Suprapubic skin (tissue), 4 donors: Measurements from ENCODE around the gene GPRC6A. TPM values are rescaled to one million over a fixed set of nuclear protein-coding genes. Genes with fewer than 3 reads are reported as not detected.

ENCODE experiments used
- DNase-seq, 2 donors: peaks; one replicate each; pipeline ENCODE4 v3.0.0-alpha.2; 2019; ENCODE audit warnings: low spot score in 2 of 2
- H3K27ac ChIP-seq: fragments of 200-600 bp; sonication (generic); one replicate; pipeline ENCODE4 v1.5.1; 2019
- H3K27me3 ChIP-seq: fragments of 200-600 bp; sonication (generic); one replicate; pipeline ENCODE4 v1.5.1; 2019
- H3K36me3 ChIP-seq: fragments of 200-600 bp; sonication (generic); one replicate; pipeline ENCODE4 v1.5.1; 2019
- H3K4me1 ChIP-seq: fragments of 200-600 bp; sonication (generic); one replicate; pipeline ENCODE4 v1.5.1; 2019
- H3K4me3 ChIP-seq: fragments of 200-600 bp; sonication (generic); one replicate; pipeline ENCODE4 v1.5.1; 2019; ENCODE audit warnings: mild to moderate bottlenecking
- H3K9me3 ChIP-seq: fragments of 200-600 bp; sonication (generic); one replicate; pipeline ENCODE4 v1.5.1; 2019
- CTCF ChIP-seq, 2 donors: fragments of 200-600 bp in 1 of 2; fragments of 450-650 bp in 1 of 2; sonication (generic) in 1 of 2; IDR thresholded peaks; one replicate each; pipeline ENCODE4 v1.5.1; 2016 to 2019; ENCODE audit warnings: antibody characterized with exemption in 2 of 2, mild to moderate bottlenecking in 1 of 2, moderate library complexity in 1 of 2
- EP300 ChIP-seq: sonication (generic); formaldehyde crosslinking; IDR thresholded peaks from one replicate; pipeline ENCODE4 v1.6.1; 2017; ENCODE audit warnings: antibody characterized with exemption
- POLR2A ChIP-seq, 2 donors: fragments of 450-650 bp; IDR thresholded peaks; one replicate each; pipeline ENCODE4 v1.6.1; 2017; ENCODE audit warnings: antibody characterized with exemption in 2 of 2, mild to moderate bottlenecking in 2 of 2, moderate library complexity in 2 of 2
- POLR2AphosphoS5 ChIP-seq, 3 donors: sonication (generic); formaldehyde crosslinking; IDR thresholded peaks; one replicate each; pipeline ENCODE4 v1.6.1; 2017; ENCODE audit warnings: antibody characterized with exemption in 3 of 3
- WGBS: methylation state at CpG from one replicate; pipeline ENCODE4 v1.1.5; 2018; 5-methylcytosine and 5-hydroxymethylcytosine counted together
- total RNA-seq, 4 donors: library from RNA; depleted of rRNA; stranded (reverse); fragments of >200 nt; gene quantifications; one replicate each; pipeline ENCODE4 v1.1.0, GENCODE V29; 2016

The GPRC6A gene
- total RNA-seq, 4 donors from 2014 or later: not detected

- Histone ChIP-seq H3K36me3 (no peaks in the 10 kb centered on the region), H3K27ac (no peak overlapping the region), H3K27me3 (no peaks in the 10 kb centered on the region), H3K4me1 (no peaks in the 10 kb centered on the region), H3K4me3 (no peak overlapping the region), H3K9me3 (no peaks in the 10 kb centered on the region)
- no peak for TF ChIP-seq EP300
- WGBS: 91% methylated on average over 3 of the region's 3 CpGs
- no peak for DNase-seq
These were observed 37.5 kb upstream of the GPRC6A start for GRCh38 chr6:116866281-116866871.

GRCh38 chr6:116859264-116859663, 30.4 kb upstream of the GPRC6A start:
- Histone ChIP-seq H3K4me3 (no peak overlapping the region), H3K36me3 (no peaks in the 10 kb centered on the region), H3K4me1 (no peaks in the 10 kb centered on the region), H3K9me3 (peaks cover 8% of the 10 kb centered on the region), H3K27ac (no peak overlapping the region), H3K27me3 (no peaks in the 10 kb centered on the region)
- TF ChIP-seq EP300 (no peak), POLR2AphosphoS5 (IDR thresholded peaks at IDR 0.05) (no peak)
- DNase-seq: no peak

- Histone ChIP-seq H3K4me3 (no peak overlapping the region), H3K4me1 (no peaks in the 10 kb centered on the region), H3K27ac (no peak overlapping the region), H3K36me3 (no peaks in the 10 kb centered on the region), H3K27me3 (no peaks in the 10 kb centered on the region), H3K9me3 (peaks cover 8% of the 10 kb centered on the region)
- TF ChIP-seq POLR2A (IDR thresholded peaks at IDR 0.05) (no peak), POLR2AphosphoS5 (IDR thresholded peaks at IDR 0.05) (no peak), CTCF (IDR thresholded peaks at IDR 0.05) (no peak), EP300 (no peak)
- DNase-seq: no peak
These were observed 29.2 kb upstream of the GPRC6A start for GRCh38 chr6:116858060-116858459.

- Histone ChIP-seq H3K36me3 (no peaks in the 10 kb centered on the region), H3K27me3 (no peaks in the 10 kb centered on the region), H3K27ac (no peak overlapping the region), H3K4me3 (no peak overlapping the region), H3K9me3 (no peaks in the 10 kb centered on the region), H3K4me1 (no peaks in the 10 kb centered on the region)
- no peak for DNase-seq
- WGBS: 7% methylated on average over 1 of the region's 1 CpG
- TF ChIP-seq EP300 (no peak), CTCF (IDR thresholded peaks at IDR 0.05) (no peak), POLR2A (IDR thresholded peaks at IDR 0.05) (no peak), POLR2AphosphoS5 (IDR thresholded peaks at IDR 0.05) (no peak)
These were observed 18.3 kb upstream of the GPRC6A start for GRCh38 chr6:116847227-116847626.

GRCh38 chr6:116842459-116842858, 13.6 kb upstream of the GPRC6A start:
- no peak overlapping the region for H3K4me3 ChIP-seq
- no peaks in the 10 kb centered on the region for H3K9me3 ChIP-seq
- WGBS: 66% methylated on average over 1 of the region's 1 CpG
- H3K4me1 ChIP-seq: no peaks in the 10 kb centered on the region
- H3K36me3 ChIP-seq: no peaks in the 10 kb centered on the region
- no peak for DNase-seq
- H3K27ac ChIP-seq: no peak overlapping the region
- H3K27me3 ChIP-seq: no peaks in the 10 kb centered on the region
- no peak for TF ChIP-seq EP300
- no peak for TF ChIP-seq POLR2A (IDR thresholded peaks at IDR 0.05)
- TF ChIP-seq CTCF (IDR thresholded peaks at IDR 0.05): no peak
- TF ChIP-seq POLR2AphosphoS5 (IDR thresholded peaks at IDR 0.05): no peak

GRCh38 chr6:116840091-116840490, 11.2 kb upstream of the GPRC6A start:
- Histone ChIP-seq H3K4me1 (no peaks in the 10 kb centered on the region), H3K27me3 (no peaks in the 10 kb centered on the region), H3K9me3 (no peaks in the 10 kb centered on the region), H3K4me3 (no peak overlapping the region), H3K36me3 (no peaks in the 10 kb centered on the region), H3K27ac (no peak overlapping the region)
- 62% methylated on average over 2 of the region's 2 CpGs for WGBS
- DNase-seq: no peak
- TF ChIP-seq POLR2A (IDR thresholded peaks at IDR 0.05) (no peak), POLR2AphosphoS5 (IDR thresholded peaks at IDR 0.05) (no peak), CTCF (IDR thresholded peaks at IDR 0.05) (no peak), EP300 (no peak)
